Metanephros (tissue), 2 donors: ENCODE data around the gene PADI1. TPM values are rescaled to one million over a fixed set of nuclear protein-coding genes. Genes with fewer than 3 reads are reported as not detected.

Experiments
- small RNA-seq: library from RNA; depleted of rRNA; stranded (forward); fragments of <200 nt; gene quantifications from one replicate; pipeline ENCODE3, GENCODE V24; 2014; ENCODE audit warnings: low replicate concordance
- total RNA-seq: library from RNA; depleted of rRNA; stranded (reverse); fragments of >200 nt; gene quantifications from one replicate; pipeline ENCODE4 v1.2.3, GENCODE V29; 2014

The PADI1 gene, protein sequence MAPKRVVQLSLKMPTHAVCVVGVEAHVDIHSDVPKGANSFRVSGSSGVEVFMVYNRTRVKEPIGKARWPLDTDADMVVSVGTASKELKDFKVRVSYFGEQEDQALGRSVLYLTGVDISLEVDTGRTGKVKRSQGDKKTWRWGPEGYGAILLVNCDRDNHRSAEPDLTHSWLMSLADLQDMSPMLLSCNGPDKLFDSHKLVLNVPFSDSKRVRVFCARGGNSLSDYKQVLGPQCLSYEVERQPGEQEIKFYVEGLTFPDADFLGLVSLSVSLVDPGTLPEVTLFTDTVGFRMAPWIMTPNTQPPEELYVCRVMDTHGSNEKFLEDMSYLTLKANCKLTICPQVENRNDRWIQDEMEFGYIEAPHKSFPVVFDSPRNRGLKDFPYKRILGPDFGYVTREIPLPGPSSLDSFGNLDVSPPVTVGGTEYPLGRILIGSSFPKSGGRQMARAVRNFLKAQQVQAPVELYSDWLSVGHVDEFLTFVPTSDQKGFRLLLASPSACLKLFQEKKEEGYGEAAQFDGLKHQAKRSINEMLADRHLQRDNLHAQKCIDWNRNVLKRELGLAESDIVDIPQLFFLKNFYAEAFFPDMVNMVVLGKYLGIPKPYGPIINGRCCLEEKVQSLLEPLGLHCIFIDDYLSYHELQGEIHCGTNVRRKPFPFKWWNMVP
- not detected for total RNA-seq

DNA sequence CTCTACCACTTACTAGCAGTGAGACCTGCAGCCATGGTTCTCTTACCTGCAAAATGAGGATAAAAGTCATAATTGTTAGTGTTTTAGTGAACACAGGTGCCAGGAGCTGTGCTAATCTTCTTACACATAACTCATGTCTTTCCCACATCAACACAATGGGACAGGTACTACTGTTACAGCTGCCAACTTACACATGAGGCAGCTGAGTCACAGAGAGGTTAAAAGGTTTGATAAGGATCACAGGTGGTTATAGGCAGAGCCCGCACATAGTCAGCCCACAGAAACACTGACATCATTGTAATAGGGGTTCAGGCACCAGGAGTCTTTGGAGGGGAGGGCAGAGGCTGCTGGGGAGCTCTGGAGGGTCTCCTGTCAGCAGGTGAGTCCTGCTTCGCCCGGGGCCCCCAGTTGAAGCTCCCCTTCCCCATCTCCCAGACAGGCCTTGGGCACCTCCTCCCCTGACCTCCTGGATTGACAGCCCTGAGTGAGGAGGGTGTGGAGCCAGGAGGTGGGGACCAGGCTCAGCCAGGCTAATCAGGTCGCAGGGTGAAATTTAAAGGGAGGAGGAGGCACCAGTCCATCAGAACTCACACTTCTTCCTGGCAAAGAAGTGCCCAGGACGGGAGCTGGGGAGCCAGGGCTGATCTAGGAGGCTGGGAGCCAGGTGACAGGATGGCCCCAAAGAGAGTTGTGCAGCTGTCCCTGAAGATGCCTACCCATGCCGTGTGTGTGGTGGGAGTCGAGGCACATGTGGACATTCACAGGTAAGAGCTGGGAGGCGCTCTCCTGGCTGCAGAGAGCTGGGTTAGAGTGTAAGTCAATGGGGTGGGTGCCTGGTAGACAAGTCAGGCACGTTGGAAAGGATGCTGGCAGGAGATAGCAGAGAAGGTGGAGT is at the start of gene PADI1:
TSS of gene PADI1 (plus strand) at position 583 of the 895 bp plus-strand sequence. CDS start at position 673, 90 bp downstream.

DNA sequence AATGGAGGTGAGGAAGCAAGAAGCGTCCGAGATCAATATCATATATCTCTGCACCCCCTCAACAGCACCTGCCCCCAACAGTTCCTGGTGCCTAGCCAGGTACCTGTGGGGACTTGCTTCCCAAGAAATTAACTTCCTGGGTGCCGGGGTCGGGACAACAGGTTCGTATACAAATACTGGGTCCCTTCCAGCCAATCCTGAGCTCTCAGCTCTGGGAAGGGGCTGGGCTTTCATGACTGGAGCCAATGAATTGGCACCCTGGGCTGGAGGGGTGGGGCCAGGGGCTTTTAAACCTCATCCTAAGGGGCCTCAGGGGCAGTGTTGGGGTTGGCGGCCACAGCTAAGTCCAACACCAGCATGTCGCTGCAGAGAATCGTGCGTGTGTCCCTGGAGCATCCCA is 43.9 kb downstream of the PADI1 start, which contains the start of gene PADI3:
TSS of gene PADI3 (plus strand) at position 318 of the 400 bp plus-strand sequence. CDS start at position 358, 40 bp downstream.

Small RNA genes lying within 50 kb of the gene (small RNA-seq; reads per million reads assigned to genes)
- gene MIR3972: not detected

Other genes starting within 250 kb of the PADI1 start
- gene MFAP2, start 224.5 kb upstream of the PADI1 start, total RNA-seq: 66.2 TPM
- 24.7 TPM for gene ATP13A2, start 193.2 kb upstream of the PADI1 start, total RNA-seq
- 89.6 TPM for gene SDHB, start 151.1 kb upstream of the PADI1 start, total RNA-seq
- gene PADI2, start 85.7 kb upstream of the PADI1 start, total RNA-seq: 21.5 TPM
- gene PADI3, start 44.0 kb downstream of the PADI1 start, total RNA-seq: 0.18 TPM
- gene PADI4, start 103.1 kb downstream of the PADI1 start, total RNA-seq: 17.7 TPM
- gene PADI6, start 167.1 kb downstream of the PADI1 start, total RNA-seq: not detected
- gene RCC2, start 234.5 kb downstream of the PADI1 start, total RNA-seq: 58.5 TPM